GM12878 (cell line): ENCODE results near the gene ANKRD28. TPM values are rescaled to one million over a fixed set of nuclear protein-coding genes. Genes with fewer than 3 reads are reported as not detected.

ENCODE experiments used
- ATAC-seq: fragments of 200-7000 bp; cut with Tn5 transposase; 3 replicates; pipeline ENCODE4 v1.9.1; 2020; ENCODE audit warnings: mild to moderate bottlenecking, moderate library complexity
- BruUV-seq: library from RNA; stranded (reverse); fragments of 400-500 nt; replicated peaks from 2 replicates; lab custom pipeline; 2021; lab: Mats Ljungman, UMichigan
- CTCF ChIA-PET: fragments of 300-600 bp; sonication (Branson Sonifier 250); formaldehyde crosslinking; extraction: SDS; loops from one replicate; lab custom pipeline; 2021; ENCODE audit warnings: inconsistent platforms; lab: Yijun Ruan, JAX
- POLR2A ChIA-PET: fragments of 350-600 bp; formaldehyde crosslinking; extraction: SDS; loops from one replicate; lab custom pipeline; 2021; ENCODE audit warnings: inconsistent platforms; lab: Charles Lee
- RAD21 ChIA-PET: fragments of 300-600 bp; sonication (Branson Sonifier 250); formaldehyde crosslinking; loops from one replicate; lab custom pipeline; 2023; ENCODE audit warnings: antibody characterized with exemption; ENCODE audit not compliant: unreplicated experiment; lab: Charles Lee
- SMC1A ChIA-PET: fragments of 300-600 bp; sonication (Branson Sonifier 250); formaldehyde crosslinking; loops from one replicate; lab custom pipeline; 2023; ENCODE audit not compliant: unreplicated experiment, uncharacterized antibody; lab: Charles Lee
- DNase-seq: peaks from one replicate; pipeline ENCODE4 v3.0.0-alpha.2; 2011; ENCODE audit warnings: low read depth, low spot score
- FAIRE-seq: peaks from 3 replicates; lab custom pipeline; 2011; peaks lifted over from hg19 to GRCh38; lab: Jason Lieb, UNC
- H2AFZ ChIP-seq: 2 replicates; pipeline ENCODE4 v1.6.0; 2011; ENCODE audit warnings: low read depth, low read length, control low read depth; ENCODE audit not compliant: control insufficient read depth
- H3K27ac ChIP-seq: 2 replicates; pipeline ENCODE4 v1.5.1; 2011; ENCODE audit warnings: control low read depth; ENCODE audit not compliant: control insufficient read depth, insufficient read depth
- H3K27me3 ChIP-seq, 2 experiments: replicated peaks in 1 of 2; 2 replicates each; pipeline versions ENCODE4 v1.6.0 to v1.6.1; 2011; ENCODE audit warnings: low read length in 1 of 2; ENCODE audit not compliant: control insufficient read depth in 2 of 2, insufficient read depth in 2 of 2
- H3K36me3 ChIP-seq, 2 experiments: 2 replicates each; pipeline ENCODE4 v1.5.1; 2011; ENCODE audit warnings: low read length in 1 of 2; ENCODE audit not compliant: control insufficient read depth in 2 of 2, insufficient read depth in 2 of 2
- H3K4me1 ChIP-seq: 2 replicates; pipeline ENCODE4 v1.6.1; 2011; ENCODE audit warnings: mild to moderate bottlenecking, low read length, moderate library complexity, mixed read lengths; ENCODE audit not compliant: control insufficient read depth, insufficient read depth
- H3K4me2 ChIP-seq: 2 replicates; pipeline ENCODE4 v1.6.0; 2011; ENCODE audit warnings: control low read depth; ENCODE audit not compliant: control insufficient read depth, insufficient read depth
- H3K4me3 ChIP-seq: fragments of 200-600 bp; sonication (generic); 2 replicates; pipeline ENCODE4 v1.5.1; 2016
- H3K79me2 ChIP-seq: 2 replicates; pipeline ENCODE4 v1.6.0; 2011; ENCODE audit warnings: low read length; ENCODE audit not compliant: control insufficient read depth, insufficient read depth
- H3K9ac ChIP-seq: 2 replicates; pipeline ENCODE4 v1.8.0; 2011; ENCODE audit warnings: low read length, control low read depth, mixed read lengths; ENCODE audit not compliant: control insufficient read depth, insufficient read depth
- H3K9me3 ChIP-seq: replicated peaks from 3 replicates; pipeline ENCODE4 v1.5.1; 2011; ENCODE audit warnings: mild to moderate bottlenecking, low read length; ENCODE audit not compliant: control insufficient read depth, insufficient read depth
- H4K20me1 ChIP-seq: 2 replicates; pipeline ENCODE4 v1.6.0; 2011; ENCODE audit not compliant: control insufficient read depth, insufficient read depth
- ATF3 ChIP-seq: IDR thresholded peaks from 2 replicates; pipeline ENCODE4 v1.6.1; 2011; ENCODE audit warnings: low read depth, mild to moderate bottlenecking, low read length, moderate library complexity, borderline replicate concordance; ENCODE audit errors: extremely low read depth
- BCLAF1 ChIP-seq: fragments of 450-650 bp; IDR thresholded peaks from 2 replicates; pipeline ENCODE4 v1.6.1; 2017; ENCODE audit warnings: antibody characterized with exemption, mild to moderate bottlenecking, moderate library complexity
- EED ChIP-seq: sonication (generic); IDR thresholded peaks from 2 replicates; pipeline ENCODE4 v1.6.1; 2016; ENCODE audit warnings: antibody characterized with exemption, low read depth
- MYC ChIP-seq: IDR thresholded peaks from 2 replicates; pipeline ENCODE4 v1.6.1; 2011; ENCODE audit warnings: mild to moderate bottlenecking, low read length, moderate library complexity, inconsistent platforms; ENCODE audit not compliant: insufficient read depth, insufficient replicate concordance, insufficient read length, severe bottlenecking
- NFYB ChIP-seq: IDR thresholded peaks from 2 replicates; pipeline ENCODE4 v1.6.1; 2011; ENCODE audit warnings: low read depth, mild to moderate bottlenecking, low read length, improper control_type of control experiment, moderate library complexity; ENCODE audit not compliant: insufficient read depth
- PAX5 ChIP-seq: IDR thresholded peaks from 2 replicates; pipeline ENCODE4 v1.6.1; 2011; ENCODE audit warnings: low read depth, low read length, borderline replicate concordance
- PKNOX1 ChIP-seq: fragments of 450-650 bp; IDR thresholded peaks from 2 replicates; pipeline ENCODE4 v1.6.1; 2016; ENCODE audit warnings: mild to moderate bottlenecking
- REST ChIP-seq: IDR thresholded peaks from 2 replicates; pipeline ENCODE4 v1.6.1; 2012; ENCODE audit warnings: mild to moderate bottlenecking, low read depth, low read length
- RUNX3 ChIP-seq: IDR thresholded peaks from 2 replicates; pipeline ENCODE4 v1.6.1; 2012; ENCODE audit warnings: low read length, inconsistent platforms
- SPI1 ChIP-seq: IDR thresholded peaks from 2 replicates; pipeline ENCODE4 v1.6.1; 2011; ENCODE audit warnings: low read depth, mild to moderate bottlenecking, low read length, moderate library complexity, borderline replicate concordance; ENCODE audit not compliant: insufficient read depth
- ZNF217 ChIP-seq: fragments of 450-650 bp; IDR thresholded peaks from 2 replicates; pipeline ENCODE4 v1.6.1; 2017; ENCODE audit warnings: antibody characterized with exemption, mild to moderate bottlenecking
- WGBS: methylation state at CpG from one replicate; pipeline ENCODE4 v1.1.6; 2016; ENCODE audit warnings: low lambda C conversion rate; ENCODE audit not compliant: insufficient replicate concordance, insufficient coverage; ENCODE audit errors: missing lambda C conversion rate; 5-methylcytosine and 5-hydroxymethylcytosine counted together
- in situ Hi-C: fragments of 300-500 bp; cut with MboI; formaldehyde crosslinking; loops from 9 replicates; pipeline ENCODE4 v1.14.3; 2018; ENCODE audit warnings: mixed read lengths
- intact Hi-C: fragments of 100-400 bp; cut with micrococcal nuclease; formaldehyde crosslinking; loops from one replicate; pipeline ENCODE4 v1.14.2; 2022; ENCODE audit not compliant: unreplicated experiment
- polyA plus RNA-seq, 11 experiments: library from polyadenylated mRNA; depleted of rRNA in 4 of 11; unstranded in 6 of 11; stranded (reverse) in 5 of 11; fragments of >200 nt; fragmentation: Nextera tagmentation in 4 of 11; fragmentation: Illumina TruSeq in 1 of 11; extraction: Ambion mirVana in 4 of 11; extraction: Trizol in 1 of 11; gene quantifications; 1 replicate in 1 of 11; 2 replicates in 10 of 11; pipeline versions ENCODE4 v1.2.1 to v1.2.3, GENCODE V29; 2011 to 2016; ENCODE audit warnings: inconsistent platforms in 2 of 11, missing spikeins in 2 of 11, low read depth in 1 of 11
- total RNA-seq, 4 experiments: library from RNA; depleted of rRNA in 3 of 4; stranded (reverse); fragments of >200 nt in 3 of 4; fragmentation: Illumina TruSeq in 1 of 4; extraction: Trizol in 1 of 4; gene quantifications; 2 replicates each; pipeline versions ENCODE4 v1.2.1 to v1.2.3, GENCODE V29; 2013 to 2021

Gene ANKRD28
- total and polyA plus RNA-seq, 10 of the 15 experiments (the other 5 are each of a cell fraction or from before 2014, with no cell fraction given), result 11.2 to 105 (median 38.3) TPM

- ChIA-PET SMC1A (interaction anchor here (0.8 to 14.5 kb wide), 41 partner anchors 9 to 882 kb away, joined by 3 to 362 read pairs (median 5); partner anchors contain the start of genes ANKRD28, BTD and HACL1), CTCF (interaction anchor here (0.6 to 7.5 kb wide), 40 partner anchors 13 to 618 kb away, joined by 3 to 288 read pairs (median 5); partner anchors contain the start of gene ANKRD28), POLR2A (interaction anchor here (0.5 to 2.8 kb wide), 13 partner anchors 16 to 182 kb away, joined by 3 to 12 read pairs (median 4); partner anchors contain the start of genes ANKRD28, BTD and HACL1), RAD21 (interaction anchor here (0.8 to 8.2 kb wide), 35 partner anchors 9 to 618 kb away, joined by 3 to 248 read pairs (median 5); partner anchors contain the start of genes ANKRD28, BTD, CAPN7 and HACL1)
- intact Hi-C loops (loop anchor here (1.0 to 10.0 kb wide), 4 partner anchors 37 to 617 kb away; partner anchors contain the start of gene GALNT15), in situ Hi-C loops (loop anchor here (10.0 kb wide), 1 partner anchor 615 kb away; no protein-coding TSS in a partner anchor)
- 9% methylated on average over 10 of the region's 10 CpGs for WGBS
- Histone ChIP-seq H3K4me2 (peak overlapping the region; percentile 58), H3K9me3 (no peaks in the 10 kb centered on the region), H3K9ac (no peak overlapping the region), H4K20me1 (no peaks in the 10 kb centered on the region), H2AFZ (peak overlapping the region; percentile 74), H3K27ac (peak overlapping the region; percentile 51), H3K36me3 (no peaks in the 10 kb centered on the region), H3K27me3 (no peaks in the 10 kb centered on the region), H3K79me2 (no peaks in the 10 kb centered on the region), H3K4me1 (peaks cover 12% of the 10 kb centered on the region), H3K4me3 (peak overlapping the region; percentile 65; the same call in 1 of the 2 replicates)
- peak; percentile 90 for FAIRE-seq
- peak; percentile 98 for ATAC-seq
- no TSS peak for BruUV-seq
- DNase-seq, result peak; percentile 83
- TF ChIP-seq BCLAF1 (no peak), PKNOX1 (no peak), RUNX3 (peak; percentile 27; the same call in 1 of the 2 replicates), EED (0 out of 2 replicates have a peak, but pooled peaks have one; percentile 17), REST (no peak), MYC (no peak), PAX5 (no peak), ZNF217 (0 out of 2 replicates have a peak, but pooled peaks have one; percentile 14), ATF3 (peak; percentile 51; the same call in 1 of the 2 replicates), NFYB (no peak), SPI1 (no peak)
These were observed 167.8 kb downstream of the ANKRD28 start for GRCh38 chr3:15629860-15630597.
